ENCODE measurements around the gene KLF11. TPM values are rescaled to one million over a fixed set of nuclear protein-coding genes. Genes with fewer than 3 reads are reported as not detected.
A peak's percentile ranks its signal among the peaks of the same experiment; 100 is the strongest.

KLF11 gene
- polyA plus RNA-seq, 3 donors, result 21.0 to 69.8 (median 25.3) TPM

DNA sequence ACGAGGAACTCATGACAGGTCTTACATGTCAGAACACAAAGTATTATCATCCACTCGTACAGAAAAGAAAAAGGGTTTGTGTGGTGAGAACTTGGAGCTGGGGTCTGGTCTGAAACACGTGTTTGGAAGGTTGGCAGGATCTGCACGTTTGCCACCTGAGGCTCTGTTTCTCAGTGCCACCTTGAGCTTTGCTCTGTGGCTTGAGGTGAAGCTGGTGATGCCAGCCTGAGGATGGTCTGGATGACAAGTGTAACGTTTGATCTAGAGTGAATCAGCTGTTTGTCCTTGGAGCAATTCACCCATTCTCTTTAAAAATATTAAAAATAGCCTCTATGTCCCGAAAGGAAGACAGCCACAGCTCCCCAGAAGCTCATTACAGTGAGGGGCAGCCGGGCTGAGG, 45.4 kb upstream of the KLF11 start:
- TF ChIP-seq, protein P1, sequence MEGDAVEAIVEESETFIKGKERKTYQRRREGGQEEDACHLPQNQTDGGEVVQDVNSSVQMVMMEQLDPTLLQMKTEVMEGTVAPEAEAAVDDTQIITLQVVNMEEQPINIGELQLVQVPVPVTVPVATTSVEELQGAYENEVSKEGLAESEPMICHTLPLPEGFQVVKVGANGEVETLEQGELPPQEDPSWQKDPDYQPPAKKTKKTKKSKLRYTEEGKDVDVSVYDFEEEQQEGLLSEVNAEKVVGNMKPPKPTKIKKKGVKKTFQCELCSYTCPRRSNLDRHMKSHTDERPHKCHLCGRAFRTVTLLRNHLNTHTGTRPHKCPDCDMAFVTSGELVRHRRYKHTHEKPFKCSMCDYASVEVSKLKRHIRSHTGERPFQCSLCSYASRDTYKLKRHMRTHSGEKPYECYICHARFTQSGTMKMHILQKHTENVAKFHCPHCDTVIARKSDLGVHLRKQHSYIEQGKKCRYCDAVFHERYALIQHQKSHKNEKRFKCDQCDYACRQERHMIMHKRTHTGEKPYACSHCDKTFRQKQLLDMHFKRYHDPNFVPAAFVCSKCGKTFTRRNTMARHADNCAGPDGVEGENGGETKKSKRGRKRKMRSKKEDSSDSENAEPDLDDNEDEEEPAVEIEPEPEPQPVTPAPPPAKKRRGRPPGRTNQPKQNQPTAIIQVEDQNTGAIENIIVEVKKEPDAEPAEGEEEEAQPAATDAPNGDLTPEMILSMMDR (IDR thresholded peaks at IDR 0.05), result no peak
- Mint-ChIP-seq H3K27me3 (ENCODE audit: low read depth in 3 of 3) (peaks cover 2 to 4% (median 3%) of the 10 kb centered on the region in 3 donors), H3K9me3 (no peaks in the 10 kb centered on the region), H3K27ac (peak overlapping the region in 1 of 7 donors; percentile 21), H3K4me1 (peaks cover 15% of the 10 kb centered on the region), H3K4me3 (no peak overlapping the region), H3K36me3 (no peaks in the 10 kb centered on the region)
- Histone ChIP-seq H3K27me3 (ENCODE audit: control insufficient read depth in 2 of 2, insufficient read depth in 2 of 2, low read length in 2 of 2) (no peaks in the 10 kb centered on the region), H3K9me3 (replicated peaks in 1 of 2; ENCODE audit: control insufficient read depth in 1 of 2, insufficient read depth in 1 of 2, low read length in 2 of 2) (no peaks in the 10 kb centered on the region), H3K4me1 (ENCODE audit: control insufficient read depth in 1 of 2, insufficient read depth in 2 of 2, low read length in 2 of 2) (peaks cover 6 to 16% of the 10 kb centered on the region in 2 donors), H3K27ac (ENCODE audit: low read depth in 1 of 2, low read length in 2 of 2) (no peak overlapping the region), H3K36me3 (replicated peaks in 1 of 2; ENCODE audit: control insufficient read depth in 1 of 2, insufficient read depth in 2 of 2, low read length in 2 of 2) (no peaks in the 10 kb centered on the region), H4K20me1 (ENCODE audit: insufficient read depth, low read length) (no peaks in the 10 kb centered on the region), H3K9ac (ENCODE audit: insufficient read depth, low read length, poor library complexity, severe bottlenecking) (no peak overlapping the region), H3K79me2 (ENCODE audit: insufficient read depth, low read length) (no peaks in the 10 kb centered on the region), H2AFZ (ENCODE audit: insufficient read depth, low read depth, low read length, poor library complexity, severe bottlenecking) (no peak overlapping the region), H3K4me3 (replicated peaks in 1 of 3; ENCODE audit: low read depth in 2 of 3, low read length in 3 of 3) (no peak overlapping the region), H3K4me2 (replicated peaks; ENCODE audit: extremely low read depth, low read length, poor library complexity, severe bottlenecking) (no peak overlapping the region)
- intact Hi-C loops (cut with micrococcal nuclease), result no loop called here
- 60% methylated on average over 1 of the region's 7 CpGs for WGBS (ENCODE audit: insufficient coverage)
- no peak for DNase-seq

DNA sequence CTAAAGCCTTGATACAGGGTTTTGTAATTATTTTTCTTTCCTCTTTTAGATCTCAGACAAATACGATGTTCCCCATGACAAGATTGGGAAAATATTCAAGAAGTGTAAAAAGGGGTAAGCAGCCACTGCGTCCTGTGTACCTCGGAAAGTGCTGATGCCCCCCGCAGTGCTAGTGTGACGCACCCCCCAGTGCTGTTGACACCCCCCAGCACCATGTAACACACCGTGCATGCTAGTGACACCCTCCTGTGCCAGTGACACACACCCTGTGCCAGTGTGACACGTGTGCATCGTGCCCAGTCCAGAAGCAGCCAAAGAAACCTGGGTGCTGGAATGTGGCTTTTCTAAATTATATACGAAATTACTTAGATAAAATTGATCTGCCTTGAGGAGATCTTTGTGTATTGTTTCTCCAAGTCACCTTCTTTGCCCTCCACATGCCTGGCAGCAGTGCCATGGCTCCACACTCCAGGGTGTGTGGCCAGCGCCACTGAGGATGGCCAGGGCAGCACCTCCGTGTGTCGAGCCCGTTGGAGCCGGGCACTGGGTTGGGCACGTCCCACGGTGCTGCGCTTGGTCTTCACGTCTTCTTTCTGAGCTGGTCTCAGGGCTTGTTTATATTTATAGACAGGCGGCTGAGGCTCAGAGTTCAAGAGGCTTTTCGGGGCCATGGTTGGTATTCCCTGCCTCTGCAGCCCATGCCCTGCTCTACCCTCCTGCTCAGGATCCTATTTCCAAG, 44.3 kb upstream of the KLF11 start:
- Histone ChIP-seq H3K4me2 (replicated peaks; ENCODE audit: extremely low read depth, low read length, poor library complexity, severe bottlenecking) (no peak overlapping the region), H2AFZ (ENCODE audit: insufficient read depth, low read depth, low read length, poor library complexity, severe bottlenecking) (no peak overlapping the region), H3K4me3 (replicated peaks in 1 of 3; ENCODE audit: low read depth in 2 of 3, low read length in 3 of 3) (no peak overlapping the region), H3K9ac (ENCODE audit: insufficient read depth, low read length, poor library complexity, severe bottlenecking) (no peak overlapping the region), H3K36me3 (replicated peaks in 1 of 2; ENCODE audit: control insufficient read depth in 1 of 2, insufficient read depth in 2 of 2, low read length in 2 of 2) (no peaks in the 10 kb centered on the region), H3K27me3 (ENCODE audit: control insufficient read depth in 2 of 2, insufficient read depth in 2 of 2, low read length in 2 of 2) (no peaks in the 10 kb centered on the region), H3K79me2 (ENCODE audit: insufficient read depth, low read length) (no peaks in the 10 kb centered on the region), H4K20me1 (ENCODE audit: insufficient read depth, low read length) (no peaks in the 10 kb centered on the region), H3K27ac (ENCODE audit: low read depth in 1 of 2, low read length in 2 of 2) (no peak overlapping the region), H3K9me3 (replicated peaks in 1 of 2; ENCODE audit: control insufficient read depth in 1 of 2, insufficient read depth in 1 of 2, low read length in 2 of 2) (no peaks in the 10 kb centered on the region), H3K4me1 (ENCODE audit: control insufficient read depth in 1 of 2, insufficient read depth in 2 of 2, low read length in 2 of 2) (peaks cover 6 to 16% of the 10 kb centered on the region in 2 donors)
- Mint-ChIP-seq H3K27me3 (ENCODE audit: low read depth in 3 of 3) (peaks cover 2 to 4% (median 3%) of the 10 kb centered on the region in 3 donors), H3K9me3 (no peaks in the 10 kb centered on the region), H3K36me3 (no peaks in the 10 kb centered on the region), H3K4me3 (no peak overlapping the region), H3K4me1 (peaks cover 15% of the 10 kb centered on the region), H3K27ac (no peak overlapping the region)
- intact Hi-C loops (cut with micrococcal nuclease), result no loop called here
- DNase-seq, result no peak
- TF ChIP-seq, protein P1 (IDR thresholded peaks at IDR 0.05), result no peak
- 100% methylated on average over 14 of the region's 20 CpGs for WGBS (ENCODE audit: insufficient coverage)
